ENCODE measurements around the gene RSBN1L.
"Not testable (repeated sequence)": the region's sequence is repeated elsewhere in the genome, so short reads cannot be mapped to it uniquely, and the experiment has no call there.

Gene RSBN1L

GRCh38 chr7:77690289-77690688, 6.0 kb upstream of the RSBN1L start:
- no peak for DNase-seq

GRCh38 chr7:77691892-77692491, 4.3 kb upstream of the RSBN1L start:
- DNase-seq, result no peak

DNA sequence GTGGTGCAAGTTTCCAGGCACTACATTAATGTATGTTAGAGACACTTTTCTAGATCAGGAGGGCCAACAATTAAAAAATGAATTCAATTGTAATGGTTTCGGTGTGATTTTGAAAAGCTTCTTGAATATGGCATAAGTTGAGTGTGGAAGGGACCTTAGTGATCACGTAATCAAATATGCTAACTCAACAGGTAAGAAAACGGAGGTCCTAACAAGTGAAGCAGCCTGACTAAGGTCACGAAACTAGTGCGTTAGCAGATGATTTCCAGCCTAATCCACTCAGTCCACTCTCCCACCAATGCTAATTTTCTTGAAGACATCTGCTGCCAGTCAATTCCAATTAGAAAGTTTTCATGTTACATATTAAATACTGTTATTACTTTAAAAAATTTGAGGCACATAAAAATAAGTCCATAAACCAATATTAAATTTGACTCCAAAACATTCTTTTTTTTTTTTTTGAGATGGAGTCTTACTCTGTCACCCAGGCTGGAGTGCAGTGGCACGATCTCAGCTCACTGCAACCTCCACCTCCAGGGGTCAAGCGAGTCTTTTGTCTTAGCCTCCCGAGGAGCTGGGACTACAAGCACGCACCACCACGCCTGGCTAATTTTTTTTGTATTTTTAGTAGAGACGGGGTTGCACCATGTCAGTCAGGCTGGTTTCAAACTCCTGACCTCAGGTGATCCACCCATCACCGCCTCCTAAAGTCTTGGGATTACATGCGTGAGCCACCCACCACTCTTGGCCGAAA, 2.3 kb upstream of the RSBN1L start:
- no peak for DNase-seq

- DNase-seq, result peak; percentile 36 to 62
Observed at GRCh38 chr7:77696643-77697534, 630 bp downstream of the RSBN1L start.

- DNase-seq, result no peak
Observed at GRCh38 chr7:77697535-77697831, 1.2 kb downstream of the RSBN1L start.

GRCh38 chr7:77698042-77698625, 1.9 kb downstream of the RSBN1L start:
- no peak for DNase-seq

- DNase-seq, result no peak
Observed at GRCh38 chr7:77699056-77699455, 2.8 kb downstream of the RSBN1L start.

DNA sequence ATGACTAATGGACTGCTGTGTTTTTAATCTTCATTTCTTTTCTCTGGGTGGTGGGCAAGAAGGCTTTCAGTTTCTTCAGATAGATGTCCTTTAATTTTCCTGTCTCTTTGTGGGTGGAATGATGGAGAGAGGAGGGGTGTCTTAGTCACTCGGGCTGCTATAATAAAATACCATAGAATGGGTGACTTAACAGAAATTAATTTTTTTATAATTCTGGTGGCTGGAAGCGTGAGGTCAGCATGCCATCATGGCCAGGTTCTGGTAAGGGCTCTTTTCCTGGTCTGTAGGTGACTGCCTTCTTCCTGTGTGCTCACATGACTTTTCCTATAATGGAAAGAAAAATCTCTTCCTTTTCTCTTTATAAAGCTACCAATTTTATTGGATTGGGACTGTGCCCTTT, 6.3 kb downstream of the RSBN1L start:
- DNase-seq, result no peak

DNA sequence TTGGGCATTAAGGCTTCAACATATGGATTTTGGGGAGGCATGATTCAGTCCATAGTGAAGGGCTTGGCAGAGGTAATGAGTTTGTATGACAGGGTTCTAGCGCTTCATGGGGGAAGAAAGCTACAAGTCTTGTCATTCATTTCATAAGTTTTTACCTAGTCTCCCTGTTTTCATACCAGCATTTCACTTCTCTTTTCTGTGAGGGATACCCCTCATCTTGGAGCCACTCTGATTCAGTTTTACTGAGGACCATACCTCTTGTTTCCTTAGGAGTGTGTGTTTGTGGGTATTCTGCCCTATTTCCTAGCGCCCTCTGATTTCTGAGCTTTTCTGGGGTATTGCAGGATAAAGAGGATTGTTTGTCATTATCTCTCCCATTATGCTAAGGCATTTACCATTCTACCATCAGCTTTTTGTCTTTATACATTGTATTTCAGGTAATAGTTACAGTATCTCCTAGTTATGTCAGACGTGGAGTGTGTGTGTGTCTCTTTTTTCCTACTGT, 6.8 kb downstream of the RSBN1L start:
- DNase-seq, result no peak

DNA sequence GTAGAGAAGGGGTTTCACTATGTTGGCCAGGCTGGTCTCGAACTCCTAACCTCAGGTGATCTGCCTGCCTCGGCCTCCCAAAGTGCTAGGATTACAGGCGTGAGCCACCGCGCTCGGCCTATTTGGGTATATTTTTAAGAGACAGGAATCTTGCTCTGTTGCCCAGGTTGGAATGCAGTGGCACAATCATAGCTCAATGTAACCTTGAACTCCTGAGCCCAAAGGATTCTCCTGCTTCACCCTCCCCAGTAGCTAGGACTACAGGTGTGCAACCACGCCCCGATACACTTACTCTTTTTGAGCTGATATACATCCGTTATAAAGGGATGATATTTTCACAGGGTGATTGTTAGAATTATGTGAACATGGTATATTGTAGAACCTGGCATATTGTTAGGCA, 7.4 kb downstream of the RSBN1L start:
- not testable (repeated sequence) for DNase-seq

GRCh38 chr7:77707504-77707992, 11.3 kb downstream of the RSBN1L start:
- DNase-seq, result no peak

- no peak for DNase-seq
Observed at GRCh38 chr7:77710067-77710466, 13.8 kb downstream of the RSBN1L start.

- DNase-seq, result no peak
Observed at GRCh38 chr7:77710861-77711260, 14.6 kb downstream of the RSBN1L start.

- no peak for DNase-seq
Observed at GRCh38 chr7:77714195-77714594, 17.9 kb downstream of the RSBN1L start.

GRCh38 chr7:77714931-77715330, 18.7 kb downstream of the RSBN1L start:
- not testable (repeated sequence) for DNase-seq

GRCh38 chr7:77716804-77717203, 20.5 kb downstream of the RSBN1L start:
- no peak for DNase-seq

DNA sequence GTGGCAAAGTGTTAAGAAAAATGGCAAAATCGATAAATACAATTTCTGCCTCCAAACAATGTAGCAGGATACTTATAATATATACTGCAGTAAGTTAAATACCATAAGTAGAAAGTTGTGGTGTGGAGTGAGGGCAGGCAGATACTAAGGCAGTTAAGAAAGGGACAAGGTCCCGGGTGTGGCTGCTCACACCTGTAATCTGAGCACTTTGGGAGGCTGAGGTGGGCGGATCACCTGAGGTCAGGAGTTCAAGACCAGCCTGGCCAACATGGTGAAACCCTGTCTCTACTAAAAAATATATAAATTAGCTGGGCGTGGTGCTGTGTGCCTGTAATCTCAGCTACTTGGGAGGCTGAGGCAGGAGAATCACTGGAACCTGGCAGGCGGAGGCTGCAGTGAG, 21.3 kb downstream of the RSBN1L start:
- DNase-seq, result not testable (repeated sequence)

DNA sequence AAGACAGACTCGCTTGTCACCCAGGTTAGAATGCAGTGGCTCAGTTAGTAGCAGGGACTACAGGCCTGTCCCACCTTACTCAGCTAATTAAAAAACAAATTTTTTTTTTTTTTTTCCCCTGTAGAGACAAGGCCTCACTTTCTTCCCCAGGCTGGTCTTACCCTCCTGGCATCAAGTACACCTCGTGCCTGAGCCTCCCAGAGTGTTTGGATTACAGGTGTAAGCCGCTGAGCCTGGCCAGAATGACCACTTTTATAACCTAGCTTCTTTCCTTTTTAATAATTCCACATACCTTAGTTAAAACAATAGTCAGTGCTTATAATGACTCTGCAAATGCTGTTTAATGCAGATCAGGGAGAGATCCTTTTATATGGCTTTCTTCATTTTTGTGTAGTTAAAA, 31.3 kb downstream of the RSBN1L start:
- DNase-seq, result peak; percentile 63 to 66

- peak; percentile 86 to 87 for DNase-seq
Observed at GRCh38 chr7:77727936-77728701, 31.9 kb downstream of the RSBN1L start.

GRCh38 chr7:77729574-77730348, 33.5 kb downstream of the RSBN1L start:
- DNase-seq, result no peak

DNA sequence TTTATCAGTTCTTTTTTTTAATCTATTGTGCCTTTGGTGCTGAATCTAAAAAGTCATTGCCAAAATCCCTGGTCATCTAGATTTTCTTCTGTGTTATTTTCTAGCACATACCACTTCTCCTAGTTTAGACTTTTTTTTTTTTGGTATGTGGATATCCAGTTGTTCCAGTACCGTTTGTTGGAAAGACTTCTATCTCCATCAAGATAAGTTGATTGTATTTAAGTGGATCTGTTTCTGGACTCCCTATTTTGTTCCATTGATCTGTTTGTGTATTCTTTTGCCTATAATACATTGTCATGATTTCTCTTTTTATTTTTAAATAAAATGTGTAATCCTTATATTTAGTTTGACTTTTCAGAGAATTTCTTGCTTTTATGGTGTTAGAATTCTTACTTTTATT, 35.5 kb downstream of the RSBN1L start:
- no peak for DNase-seq

Data from NCI-H1930 (cell line).